Suppressor macrophage treated with lipopolysaccharide for 4 hours (primary cell): Measurements from ENCODE around the gene SNW1.

Experiments
- DNase-seq: peaks from one replicate; pipeline ENCODE4 v3.0.0-alpha.2; 2020

SNW1 gene

GRCh38 chr14:77746064-77746702 is 14.8 kb downstream of the SNW1 start:
- no peak for DNase-seq

GRCh38 chr14:77741438-77741837 is 19.5 kb downstream of the SNW1 start:
- DNase-seq: no peak

- no peak for DNase-seq
These were observed 22.3 kb downstream of the SNW1 start for GRCh38 chr14:77738559-77739250.

GRCh38 chr14:77730976-77731497 is 29.9 kb downstream of the SNW1 start:
- no peak for DNase-seq

- DNase-seq: no peak
These were observed 38.7 kb downstream of the SNW1 start for GRCh38 chr14:77722301-77722700.

- DNase-seq: no peak
These were observed 39.5 kb downstream of the SNW1 start for GRCh38 chr14:77721437-77721836.

- no peak for DNase-seq
These were observed 43.2 kb downstream of the SNW1 start for GRCh38 chr14:77717608-77718305.

- DNase-seq: no peak
These were observed 46.0 kb downstream of the SNW1 start for GRCh38 chr14:77714926-77715325.

GRCh38 chr14:77710364-77710763 is 50.6 kb downstream of the SNW1 start:
- no peak for DNase-seq

GRCh38 chr14:77709412-77709811 is 51.5 kb downstream of the SNW1 start:
- DNase-seq: no peak

GRCh38 chr14:77708749-77709148 is 52.2 kb downstream of the SNW1 start:
- no peak for DNase-seq

- peak; percentile 93 for DNase-seq
These were observed 53.1 kb downstream of the SNW1 start, which contains the start of the genes ALKBH1 and SLIRP for GRCh38 chr14:77707724-77708408. TSS of gene ALKBH1 (minus strand) at chr14:77708023. CDS start at chr14:77708004, 19 bp downstream. TSS of gene SLIRP (plus strand) at chr14:77708103. CDS start at chr14:77708112, 9 bp downstream.

- peak; percentile 45 for DNase-seq
These were observed 53.6 kb downstream of the SNW1 start for GRCh38 chr14:77707355-77707723.

- no peak for DNase-seq
These were observed 69.7 kb downstream of the SNW1 start for GRCh38 chr14:77691259-77691658.

- no peak for DNase-seq
These were observed 78.8 kb downstream of the SNW1 start for GRCh38 chr14:77682158-77682553.

- no peak for DNase-seq
These were observed 79.5 kb downstream of the SNW1 start for GRCh38 chr14:77681196-77682157.

- no peak for DNase-seq
These were observed 86.0 kb downstream of the SNW1 start for GRCh38 chr14:77674931-77675330.

- DNase-seq: no peak
These were observed 87.8 kb downstream of the SNW1 start for GRCh38 chr14:77673193-77673592.
